HEK293 (cell line): Measurements from ENCODE around the gene MGAT4D.

Source experiments
- CTCF ChIP-seq: fragments of 450-650 bp; formaldehyde crosslinking; IDR thresholded peaks from 2 replicates; pipeline ENCODE4 v1.5.1; 2016; ENCODE audit warnings: missing biosample characterization, missing genetic modification characterization
- KLF16 ChIP-seq: fragments of 450-650 bp; formaldehyde crosslinking; IDR thresholded peaks from 2 replicates; pipeline ENCODE4 v1.5.1; 2017; ENCODE audit warnings: missing biosample characterization, missing genetic modification characterization
- ZNF398 ChIP-seq: fragments of 450-650 bp; formaldehyde crosslinking; IDR thresholded peaks from 2 replicates; pipeline ENCODE4 v1.5.1; 2017; ENCODE audit warnings: missing biosample characterization, missing genetic modification characterization
- ZNF624 ChIP-seq: fragments of 450-650 bp; formaldehyde crosslinking; IDR thresholded peaks from 2 replicates; pipeline ENCODE4 v1.5.1; 2017; ENCODE audit warnings: missing biosample characterization, missing genetic modification characterization
- ZNF670 ChIP-seq: fragments of 450-650 bp; formaldehyde crosslinking; IDR thresholded peaks from 2 replicates; pipeline ENCODE4 v1.5.1; 2016; ENCODE audit warnings: missing biosample characterization, missing genetic modification characterization, low read depth
- TF ChIP-seq, protein P1 (sequence below): fragments of 450-650 bp; formaldehyde crosslinking; IDR thresholded peaks from 2 replicates; pipeline ENCODE4 v1.5.1; 2017; ENCODE audit warnings: missing biosample characterization, mild to moderate bottlenecking, missing genetic modification characterization, moderate library complexity
- TF ChIP-seq, protein P2 (sequence below): fragments of 450-650 bp; formaldehyde crosslinking; IDR thresholded peaks from 2 replicates; pipeline ENCODE4 v1.5.1; 2017; ENCODE audit warnings: missing biosample characterization, missing genetic modification characterization

DNA sequence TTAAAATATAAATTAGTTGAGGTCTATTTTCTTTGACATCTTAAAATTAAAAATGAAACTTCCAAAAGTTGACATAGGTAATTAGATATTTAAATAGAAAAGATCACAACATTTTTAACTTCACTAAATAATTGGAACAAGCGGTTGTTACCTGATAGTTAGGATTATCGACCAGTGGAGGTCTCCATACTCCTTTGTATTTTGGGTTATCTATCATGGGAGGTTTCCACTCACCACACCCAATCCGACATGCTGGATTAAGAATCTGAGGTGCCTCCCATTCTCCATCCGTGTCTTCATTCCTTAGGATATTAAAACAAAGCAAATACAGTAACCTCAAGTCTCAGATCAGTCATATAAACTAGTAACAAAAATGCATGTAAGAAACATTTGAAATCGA, 102.4 kb downstream of the MGAT4D start:
- TF ChIP-seq CTCF, result no peak
- TF ChIP-seq, protein P1, sequence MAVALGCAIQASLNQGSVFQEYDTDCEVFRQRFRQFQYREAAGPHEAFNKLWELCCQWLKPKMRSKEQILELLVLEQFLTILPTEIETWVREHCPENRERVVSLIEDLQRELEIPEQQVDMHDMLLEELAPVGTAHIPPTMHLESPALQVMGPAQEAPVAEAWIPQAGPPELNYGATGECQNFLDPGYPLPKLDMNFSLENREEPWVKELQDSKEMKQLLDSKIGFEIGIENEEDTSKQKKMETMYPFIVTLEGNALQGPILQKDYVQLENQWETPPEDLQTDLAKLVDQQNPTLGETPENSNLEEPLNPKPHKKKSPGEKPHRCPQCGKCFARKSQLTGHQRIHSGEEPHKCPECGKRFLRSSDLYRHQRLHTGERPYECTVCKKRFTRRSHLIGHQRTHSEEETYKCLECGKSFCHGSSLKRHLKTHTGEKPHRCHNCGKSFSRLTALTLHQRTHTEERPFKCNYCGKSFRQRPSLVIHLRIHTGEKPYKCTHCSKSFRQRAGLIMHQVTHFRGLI (tag by site-specific recombination), result no peak
- no peak for TF ChIP-seq ZNF624
- no peak for TF ChIP-seq ZNF670 (tag by site-specific recombination)
- TF ChIP-seq, protein P2, sequence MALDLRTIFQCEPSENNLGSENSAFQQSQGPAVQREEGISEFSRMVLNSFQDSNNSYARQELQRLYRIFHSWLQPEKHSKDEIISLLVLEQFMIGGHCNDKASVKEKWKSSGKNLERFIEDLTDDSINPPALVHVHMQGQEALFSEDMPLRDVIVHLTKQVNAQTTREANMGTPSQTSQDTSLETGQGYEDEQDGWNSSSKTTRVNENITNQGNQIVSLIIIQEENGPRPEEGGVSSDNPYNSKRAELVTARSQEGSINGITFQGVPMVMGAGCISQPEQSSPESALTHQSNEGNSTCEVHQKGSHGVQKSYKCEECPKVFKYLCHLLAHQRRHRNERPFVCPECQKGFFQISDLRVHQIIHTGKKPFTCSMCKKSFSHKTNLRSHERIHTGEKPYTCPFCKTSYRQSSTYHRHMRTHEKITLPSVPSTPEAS (tag by site-specific recombination), result no peak
- no peak for TF ChIP-seq KLF16 (tag by site-specific recombination)
- no peak for TF ChIP-seq ZNF398
